Ectodermal cell (in vitro differentiated cells): Measurements from ENCODE around the gene SMYD3.

Experiments used
- H3K27ac ChIP-seq: 2 replicates; pipeline ENCODE4 v1.7.0; 2013; ENCODE audit warnings: mild to moderate bottlenecking, low read depth, low read length; ENCODE audit not compliant: insufficient read depth, poor library complexity, severe bottlenecking
- H3K27me3 ChIP-seq: 2 replicates; pipeline ENCODE4 v1.7.0; 2013; ENCODE audit warnings: mild to moderate bottlenecking, low read length; ENCODE audit not compliant: insufficient read depth, control insufficient read depth, poor library complexity, severe bottlenecking
- H3K36me3 ChIP-seq: one replicate; pipeline ENCODE4 v1.7.0; 2013; ENCODE audit warnings: low read length; ENCODE audit not compliant: control insufficient read depth, insufficient read depth
- H3K4me1 ChIP-seq: one replicate; pipeline ENCODE4 v1.7.0; 2013; ENCODE audit warnings: low read length; ENCODE audit not compliant: control insufficient read depth, insufficient read depth
- H3K4me3 ChIP-seq: 2 replicates; pipeline ENCODE4 v1.7.0; 2013; ENCODE audit warnings: low read depth, low read length, control low read depth; ENCODE audit not compliant: insufficient read depth
- H3K9me3 ChIP-seq: 2 replicates; pipeline ENCODE4 v1.7.0; 2013; ENCODE audit warnings: mild to moderate bottlenecking, low read length, moderate library complexity; ENCODE audit not compliant: control insufficient read depth
- WGBS, 2 experiments: methylation state at CpG; one replicate each; pipeline ENCODE4 v1.1.7; 2013; ENCODE audit warnings: missing lambda C conversion rate in 2 of 2; 5-methylcytosine and 5-hydroxymethylcytosine counted together

Gene SMYD3

DNA sequence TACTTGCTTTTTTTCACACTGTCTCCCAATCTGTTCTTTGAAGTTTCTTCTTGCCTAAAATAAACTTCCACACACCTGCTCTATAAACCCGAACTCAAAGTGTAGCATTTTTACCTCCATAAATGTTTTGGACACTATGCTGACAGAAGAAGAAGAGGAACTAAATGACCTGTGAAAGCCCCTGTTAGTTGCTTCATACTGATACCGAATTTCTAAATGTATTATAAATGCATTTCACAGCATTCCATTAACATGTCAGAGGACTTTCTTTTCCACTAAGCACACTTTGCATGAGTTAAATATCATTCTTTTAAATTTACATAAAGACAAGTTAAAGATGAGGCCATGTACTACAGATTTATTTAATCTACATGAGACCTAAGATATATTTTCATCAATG is 281.0 kb downstream of the SMYD3 start:
- no peaks in the 10 kb centered on the region for H3K36me3 ChIP-seq
- 83 to 89% methylated on average over 2 of the region's 2 CpGs for WGBS, 2 experiments
- no peaks in the 10 kb centered on the region for H3K4me1 ChIP-seq
- H3K27ac ChIP-seq: no peak overlapping the region
- no peak overlapping the region for H3K4me3 ChIP-seq
- H3K27me3 ChIP-seq: no peaks in the 10 kb centered on the region
- no peaks in the 10 kb centered on the region for H3K9me3 ChIP-seq

DNA sequence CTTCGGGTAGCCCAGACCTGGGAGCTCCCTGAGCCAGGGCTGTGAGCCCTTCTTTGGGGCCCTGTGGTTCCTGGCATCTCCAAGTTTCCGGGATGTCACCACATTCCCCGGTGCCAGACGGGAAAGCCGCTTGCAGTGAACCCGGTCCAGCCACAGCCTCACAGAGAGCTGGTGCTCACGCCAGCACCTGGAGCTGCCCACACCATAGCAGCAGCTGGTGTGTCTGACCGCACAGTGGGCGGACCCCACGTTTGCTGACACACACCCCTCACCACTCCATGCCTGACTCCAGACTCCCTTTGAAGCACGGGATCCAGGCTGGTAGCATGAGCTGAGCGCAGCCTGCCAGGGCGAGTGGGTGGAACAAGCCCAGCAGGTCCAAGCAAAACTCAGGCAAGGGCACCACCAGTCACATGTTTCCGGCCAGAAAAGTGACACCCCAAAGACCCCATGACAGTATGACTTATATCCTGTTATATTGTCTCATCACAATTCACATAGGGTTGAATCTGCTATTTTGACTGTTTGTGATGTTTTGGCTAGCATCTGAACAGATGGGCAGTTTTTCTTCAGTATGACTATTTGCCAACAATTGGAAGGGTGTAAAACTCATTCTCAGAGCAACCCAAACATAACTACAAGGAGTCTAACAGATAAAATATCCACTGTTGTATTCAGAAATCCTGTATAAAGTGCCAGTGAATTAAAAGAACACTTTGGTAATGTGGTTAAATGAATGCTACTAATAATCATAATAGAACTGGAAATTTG is 285.4 kb downstream of the SMYD3 start:
- Histone ChIP-seq H3K4me1 (no peaks in the 10 kb centered on the region), H3K4me3 (no peak overlapping the region), H3K9me3 (no peaks in the 10 kb centered on the region), H3K27me3 (no peaks in the 10 kb centered on the region), H3K27ac (no peak overlapping the region), H3K36me3 (no peaks in the 10 kb centered on the region)
- WGBS, 2 experiments: 88% methylated on average over 14 of the region's 14 CpGs

DNA sequence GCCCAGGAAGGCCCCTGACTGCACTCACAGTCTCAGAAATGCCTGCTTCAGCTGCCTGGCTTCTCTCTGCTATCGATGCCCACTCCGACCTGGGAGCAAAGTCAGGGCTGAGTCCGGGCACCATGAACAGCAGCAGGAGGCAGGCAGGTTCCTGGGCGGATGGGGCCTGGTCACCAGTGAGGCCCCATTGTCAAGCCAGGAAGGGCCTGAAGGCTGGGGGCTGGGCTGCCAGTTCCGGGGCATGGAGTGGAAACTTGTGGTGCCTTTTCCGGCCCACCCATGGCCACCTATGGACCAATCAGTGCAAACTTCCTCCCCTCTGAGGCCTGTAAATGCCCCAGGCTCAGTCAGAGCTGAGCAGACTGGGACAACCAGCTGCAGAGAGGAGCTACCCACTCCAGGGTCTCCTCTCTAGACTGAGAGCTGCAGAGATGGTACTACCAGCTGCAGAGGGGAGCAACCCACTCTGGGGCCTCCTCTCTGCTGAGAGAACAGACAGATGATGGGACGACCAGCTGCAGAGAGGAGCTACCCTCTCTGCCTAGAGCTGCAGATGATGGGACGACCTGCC is 286.5 kb downstream of the SMYD3 start:
- Histone ChIP-seq H3K4me3 (no peak overlapping the region), H3K27me3 (no peaks in the 10 kb centered on the region), H3K36me3 (no peaks in the 10 kb centered on the region), H3K4me1 (no peaks in the 10 kb centered on the region), H3K27ac (no peak overlapping the region), H3K9me3 (no peaks in the 10 kb centered on the region)
- 95 to 96% methylated on average over 8 of the region's 8 CpGs for WGBS, 2 experiments

DNA sequence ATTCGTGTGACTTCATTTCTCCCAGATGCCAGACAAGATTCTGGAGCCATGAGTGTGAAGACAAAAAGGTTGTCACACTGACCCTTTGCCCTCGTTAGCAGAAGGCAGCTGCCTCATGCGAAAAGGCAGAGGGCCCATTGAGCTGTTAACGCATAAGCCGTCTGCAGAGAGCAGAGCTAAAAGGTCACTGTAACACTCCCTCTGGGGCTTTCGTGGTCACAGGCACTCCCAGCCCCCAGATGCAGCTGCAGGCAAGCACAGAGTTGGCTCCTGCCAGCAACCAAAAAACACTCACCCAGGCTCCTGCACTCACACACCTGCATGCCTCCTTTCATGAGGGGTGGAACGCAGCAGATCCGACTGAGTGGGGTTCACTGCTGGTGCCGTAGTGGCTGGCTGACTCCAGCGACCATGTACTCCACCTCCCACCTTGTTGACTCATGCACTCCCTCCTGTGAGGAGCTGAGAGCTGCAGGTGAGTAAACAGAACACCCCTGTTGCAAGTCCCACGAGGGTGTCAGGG is 287.5 kb downstream of the SMYD3 start:
- H3K4me1 ChIP-seq: no peaks in the 10 kb centered on the region

DNA sequence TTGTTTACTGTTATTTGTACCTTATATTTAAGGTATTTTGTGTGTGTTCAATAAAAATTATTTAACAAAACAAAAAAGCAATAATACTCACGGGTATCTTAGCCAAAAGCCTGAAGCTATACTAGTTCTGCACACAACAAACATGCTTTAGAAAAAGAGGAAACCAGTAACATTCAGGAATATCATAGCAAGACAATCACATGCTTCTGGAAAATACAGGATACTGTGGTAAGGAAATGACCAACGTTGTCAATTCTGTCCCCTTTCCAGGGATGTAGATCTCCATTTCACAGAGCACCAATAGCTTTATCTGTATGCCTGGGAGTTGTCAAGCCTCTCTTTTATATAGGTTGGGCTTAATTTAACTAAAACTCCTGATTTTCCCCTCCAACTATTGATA is 288.4 kb downstream of the SMYD3 start:
- Histone ChIP-seq H3K27ac (no peak overlapping the region), H3K4me3 (no peak overlapping the region)
- WGBS, 2 experiments: 86 to 97% methylated on average over 2 of the region's 2 CpGs

More for the DNA sequence above, 287.5 kb downstream of the SMYD3 start:
- H3K4me3 ChIP-seq: no peak overlapping the region
- H3K27ac ChIP-seq: no peak overlapping the region
- no peaks in the 10 kb centered on the region for H3K9me3 ChIP-seq
- no peaks in the 10 kb centered on the region for H3K27me3 ChIP-seq
- H3K36me3 ChIP-seq: no peaks in the 10 kb centered on the region
- 59 to 67% methylated on average over 11 of the region's 11 CpGs for WGBS, 2 experiments

DNA sequence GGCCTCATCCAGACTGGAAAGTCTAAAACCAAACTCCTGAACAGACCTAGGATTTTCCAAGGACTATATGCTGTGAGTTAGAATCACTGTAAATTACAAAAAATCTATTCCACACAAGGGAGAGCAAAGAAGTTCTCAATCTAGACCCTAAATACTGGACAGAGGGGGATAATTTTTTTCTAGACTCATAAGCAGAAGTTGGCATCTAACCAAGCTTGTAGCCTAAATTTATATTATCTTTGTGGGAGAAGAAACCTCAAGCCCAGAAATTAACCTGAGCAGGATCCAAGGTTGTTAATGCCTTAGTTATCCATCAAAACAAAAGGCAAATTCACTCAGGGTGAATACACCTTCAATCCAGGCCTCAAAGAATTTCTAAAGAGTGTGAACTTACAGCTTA is 290.2 kb downstream of the SMYD3 start:
- Histone ChIP-seq H3K27ac (no peak overlapping the region), H3K27me3 (no peaks in the 10 kb centered on the region), H3K4me3 (no peak overlapping the region), H3K36me3 (no peaks in the 10 kb centered on the region), H3K4me1 (no peaks in the 10 kb centered on the region), H3K9me3 (no peaks in the 10 kb centered on the region)

More for the DNA sequence above, 288.4 kb downstream of the SMYD3 start:
- H3K27me3 ChIP-seq: no peaks in the 10 kb centered on the region
- no peaks in the 10 kb centered on the region for H3K36me3 ChIP-seq
- no peaks in the 10 kb centered on the region for H3K4me1 ChIP-seq
- no peaks in the 10 kb centered on the region for H3K9me3 ChIP-seq

DNA sequence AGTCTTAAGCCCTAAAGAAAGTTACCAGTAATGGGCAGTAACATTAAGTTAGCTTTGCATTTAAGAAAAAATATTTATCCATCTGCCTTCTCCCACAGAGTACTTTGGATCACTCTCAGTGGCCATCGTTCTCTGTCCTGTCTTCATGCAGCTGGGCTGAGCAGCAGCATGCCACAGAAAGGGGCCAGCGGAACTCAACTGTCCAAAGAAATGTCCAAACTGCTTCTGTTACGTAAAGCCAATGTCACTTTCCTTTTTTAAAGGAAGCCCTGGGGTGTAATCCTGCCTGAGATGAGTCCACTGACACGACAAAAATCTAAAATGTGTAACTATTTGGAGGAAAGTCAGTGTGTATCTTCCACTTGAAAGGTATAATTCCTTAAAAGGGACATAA is 291.6 kb downstream of the SMYD3 start:
- WGBS, 2 experiments: 68 to 69% methylated on average over 4 of the region's 4 CpGs
- no peak overlapping the region for H3K4me3 ChIP-seq
- no peaks in the 10 kb centered on the region for H3K27me3 ChIP-seq
- no peak overlapping the region for H3K27ac ChIP-seq
- no peaks in the 10 kb centered on the region for H3K36me3 ChIP-seq
- no peaks in the 10 kb centered on the region for H3K9me3 ChIP-seq
- no peaks in the 10 kb centered on the region for H3K4me1 ChIP-seq

DNA sequence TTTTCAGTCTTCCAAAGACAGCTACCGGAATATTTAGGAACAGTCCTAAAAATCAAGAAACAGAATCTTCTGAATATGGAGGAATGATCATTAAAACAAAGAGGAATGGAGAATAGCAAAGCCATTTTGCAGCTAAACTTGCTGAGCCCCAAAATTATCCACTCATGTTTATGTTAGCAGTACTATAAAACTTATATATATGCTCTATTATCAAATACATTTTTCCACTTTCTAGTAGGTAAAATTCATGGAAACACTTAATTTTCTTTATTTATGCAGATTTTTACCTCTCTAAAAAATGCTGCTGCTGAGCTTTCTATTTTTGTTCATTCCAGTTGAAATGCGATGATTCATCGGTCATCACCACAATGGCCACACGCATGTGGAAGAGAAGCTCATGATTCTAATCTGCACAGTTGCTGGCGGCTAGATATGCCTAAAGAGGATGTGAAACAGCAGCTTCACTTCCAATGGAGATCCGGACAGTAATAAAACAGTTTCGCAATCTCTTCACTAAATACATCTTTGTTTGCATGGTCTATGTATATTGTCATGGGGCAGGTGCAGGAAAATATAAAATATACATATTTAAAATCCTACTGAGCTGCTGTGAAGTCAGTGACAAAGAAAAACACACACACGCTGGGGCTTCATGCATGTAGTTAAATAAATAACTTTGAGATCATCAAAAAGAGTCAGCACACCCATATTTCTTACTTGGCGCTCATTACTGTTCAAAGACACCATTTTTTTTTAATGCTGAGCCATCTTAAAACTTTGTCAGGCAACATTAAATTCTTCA is 292.2 kb downstream of the SMYD3 start:
- 97 to 98% methylated on average over 8 to 9 of the region's 9 CpGs for WGBS, 2 experiments
- no peaks in the 10 kb centered on the region for H3K9me3 ChIP-seq
- H3K4me3 ChIP-seq: no peak overlapping the region
- H3K27ac ChIP-seq: no peak overlapping the region
- H3K36me3 ChIP-seq: no peaks in the 10 kb centered on the region
- H3K4me1 ChIP-seq: no peaks in the 10 kb centered on the region
- no peaks in the 10 kb centered on the region for H3K27me3 ChIP-seq

DNA sequence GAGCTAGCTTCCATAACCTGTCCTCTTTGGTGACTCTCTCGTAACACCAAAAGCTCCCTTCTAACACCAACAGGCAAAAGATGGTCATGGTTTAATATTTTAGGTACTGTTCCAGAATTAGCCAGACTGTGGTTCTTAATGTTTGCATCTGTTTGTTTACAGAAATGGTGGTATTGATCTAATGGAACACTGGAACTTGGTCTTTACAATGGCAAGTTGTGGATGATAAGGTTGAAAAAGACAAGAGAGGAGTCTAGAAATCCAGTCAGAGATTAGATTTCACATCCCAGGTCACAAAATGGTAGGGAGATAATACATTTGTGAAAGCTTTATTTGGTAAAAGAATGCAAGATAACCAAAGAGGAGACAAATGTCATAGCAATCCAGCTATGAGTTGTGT is 293.1 kb downstream of the SMYD3 start:
- H3K36me3 ChIP-seq: no peaks in the 10 kb centered on the region
- H3K9me3 ChIP-seq: no peaks in the 10 kb centered on the region
- WGBS, 2 experiments: 92 to 100% methylated on average over 1 of the region's 1 CpG
- no peak overlapping the region for H3K4me3 ChIP-seq
- no peaks in the 10 kb centered on the region for H3K27me3 ChIP-seq
- H3K27ac ChIP-seq: no peak overlapping the region
- no peaks in the 10 kb centered on the region for H3K4me1 ChIP-seq

DNA sequence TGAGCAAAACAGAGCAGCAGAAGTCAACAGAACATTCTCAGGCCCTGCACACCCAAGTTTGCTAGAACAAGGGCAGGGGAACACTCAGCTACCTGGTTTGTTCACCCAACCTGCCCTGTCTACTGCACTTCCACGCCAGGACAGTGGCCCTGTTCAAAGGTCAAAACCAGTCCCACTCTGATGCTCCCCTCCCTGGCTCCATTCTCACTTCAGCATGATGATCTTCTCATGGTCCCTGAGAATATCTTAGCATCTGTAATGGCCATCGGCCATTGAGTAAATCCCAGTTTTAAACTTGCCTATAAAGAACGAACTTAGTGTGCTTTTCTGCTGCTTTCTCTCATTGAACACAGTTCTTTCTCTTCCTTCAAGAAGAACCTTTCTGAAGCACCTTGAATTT is 293.6 kb downstream of the SMYD3 start:
- WGBS, 2 experiments: 90 to 96% methylated on average over 3 of the region's 3 CpGs
- no peak overlapping the region for H3K4me3 ChIP-seq

More for the DNA sequence above, 293.6 kb downstream of the SMYD3 start:
- Histone ChIP-seq H3K27ac (no peak overlapping the region), H3K27me3 (no peaks in the 10 kb centered on the region), H3K4me1 (no peaks in the 10 kb centered on the region), H3K36me3 (no peaks in the 10 kb centered on the region), H3K9me3 (no peaks in the 10 kb centered on the region)
